ENCODE measurements around the gene ASB9.
"Not testable (repeated sequence)": the region's sequence is repeated elsewhere in the genome, so short reads cannot be mapped to it uniquely, and the experiment has no call there.

ASB9 gene

GRCh38 chrX:15269618-15270521, at the start of gene ASB9:
Gene ASB9, minus strand, starts transcription at chrX:15270083. Its CDS starts 209 bp downstream, at chrX:15269874.
- peak; percentile 52 for DNase-seq

GRCh38 chrX:15319075-15319474, 49.2 kb upstream of the ASB9 start:
- DNase-seq, result no peak

GRCh38 chrX:15315509-15315908, 45.6 kb upstream of the ASB9 start, which contains the start of gene ASB11:
Gene ASB11, minus strand, starts transcription at chrX:15315640. Its CDS starts 35 bp downstream, at chrX:15315605.
- no peak for DNase-seq

GRCh38 chrX:15314472-15314871, 44.6 kb upstream of the ASB9 start:
- no peak for DNase-seq

- no peak for DNase-seq
Observed at GRCh38 chrX:15311119-15311518, 41.2 kb upstream of the ASB9 start.

GRCh38 chrX:15310117-15310516, 40.2 kb upstream of the ASB9 start:
- no peak for DNase-seq

GRCh38 chrX:15305899-15306298, 36.0 kb upstream of the ASB9 start:
- DNase-seq, result not testable (repeated sequence)

- no peak for DNase-seq
Observed at GRCh38 chrX:15301924-15302323, 32.0 kb upstream of the ASB9 start.

- DNase-seq, result no peak
Observed at GRCh38 chrX:15299941-15300851, 30.3 kb upstream of the ASB9 start.

- no peak for DNase-seq
Observed at GRCh38 chrX:15298780-15299179, 28.9 kb upstream of the ASB9 start.

GRCh38 chrX:15298201-15298600, 28.3 kb upstream of the ASB9 start:
- DNase-seq, result no peak

GRCh38 chrX:15293451-15293850, 23.6 kb upstream of the ASB9 start:
- no peak for DNase-seq

- no peak for DNase-seq
Observed at GRCh38 chrX:15292861-15293260, 23.0 kb upstream of the ASB9 start.

GRCh38 chrX:15277604-15278003, 7.7 kb upstream of the ASB9 start:
- no peak for DNase-seq

GRCh38 chrX:15274946-15275345, 5.1 kb upstream of the ASB9 start:
- DNase-seq, result no peak

GRCh38 chrX:15273275-15273674, 3.4 kb upstream of the ASB9 start:
- not testable (repeated sequence) for DNase-seq

- no peak for DNase-seq
Observed at GRCh38 chrX:15271757-15272156, 1.9 kb upstream of the ASB9 start.

GRCh38 chrX:15269120-15269519, 763 bp downstream of the ASB9 start:
- no peak for DNase-seq

GRCh38 chrX:15254852-15255251, 15.0 kb downstream of the ASB9 start:
- DNase-seq, result no peak

- no peak for DNase-seq
Observed at GRCh38 chrX:15245896-15246295, 24.0 kb downstream of the ASB9 start.

GRCh38 chrX:15244421-15244820, 25.5 kb downstream of the ASB9 start:
- no peak for DNase-seq

- DNase-seq, result peak; percentile 26
Observed at GRCh38 chrX:15242899-15243555, 26.9 kb downstream of the ASB9 start.

- no peak for DNase-seq
Observed at GRCh38 chrX:15241301-15241700, 28.6 kb downstream of the ASB9 start.
